Peyer's patch (tissue), 4 donors: Measurements from ENCODE around the gene PSMB2.
"Not testable (repeated sequence)": the region's sequence is repeated elsewhere in the genome, so short reads cannot be mapped to it uniquely, and the experiment has no call there.

Source experiments
- CTCF ChIP-seq, 6 experiments: fragments of 450-650 bp in 4 of 6; fragments of 200-600 bp in 2 of 6; sonication (generic) in 1 of 6; IDR thresholded peaks; one replicate each; pipeline ENCODE4 v1.5.1; 2017 to 2019; ENCODE audit warnings: antibody characterized with exemption in 6 of 6, mild to moderate bottlenecking in 3 of 6, moderate library complexity in 1 of 6
- POLR2A ChIP-seq, 2 donors: fragments of 450-650 bp; IDR thresholded peaks; one replicate each; pipeline ENCODE4 v1.5.1; 2017; ENCODE audit warnings: antibody characterized with exemption in 2 of 2, mild to moderate bottlenecking in 2 of 2, moderate library complexity in 2 of 2

- TF ChIP-seq CTCF, POLR2A (IDR thresholded peaks at IDR 0.05): not testable (repeated sequence)
Measured at GRCh38 chr1:35585805-35586204, 55.5 kb downstream of the PSMB2 start.
